ENCODE data around the gene ELK3.
A peak's percentile ranks its signal among the peaks of the same experiment; 100 is the strongest.

Gene ELK3

DNA sequence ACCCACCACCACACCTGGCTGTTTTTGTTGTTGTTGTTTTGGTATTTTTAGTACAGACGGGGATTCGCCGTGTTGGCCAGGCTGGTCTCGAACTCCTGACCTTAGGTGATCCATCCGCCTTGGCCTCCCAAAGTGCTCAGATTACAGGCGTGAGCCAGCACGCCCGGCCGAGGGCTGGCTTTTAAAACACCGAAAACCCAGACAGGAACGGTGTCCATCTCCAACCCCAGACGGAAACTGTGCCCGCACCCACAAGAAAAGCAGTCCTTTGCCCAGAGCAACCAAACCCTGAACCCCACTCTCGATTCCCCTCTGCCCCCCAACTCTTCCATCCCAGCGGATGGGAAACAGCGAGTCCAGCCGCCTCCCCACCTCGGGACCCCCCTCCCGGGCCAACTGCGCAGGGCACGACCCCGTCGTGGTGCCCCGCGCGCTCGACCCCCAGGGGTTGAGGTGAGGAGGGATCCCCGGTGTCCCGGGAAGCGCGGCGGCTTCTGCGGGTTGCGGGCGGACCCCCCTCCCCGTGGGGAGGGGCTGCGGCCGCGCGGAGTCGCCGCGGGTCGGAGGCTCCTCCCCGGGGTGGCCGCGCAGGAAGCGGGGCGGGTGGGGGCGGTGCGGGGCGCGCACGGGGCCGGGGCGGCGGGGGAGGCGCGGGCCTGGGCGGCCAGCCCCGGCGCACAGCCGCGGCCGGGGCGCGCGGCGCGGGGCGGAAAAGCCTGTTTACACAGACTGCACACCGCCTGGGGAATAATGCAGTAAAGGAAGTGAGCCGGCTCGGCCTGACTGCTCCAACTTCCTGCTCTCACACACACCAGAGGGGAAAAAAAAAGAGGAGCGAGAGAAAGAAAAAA lies at the start of gene ELK3:
Gene ELK3, plus strand, starts transcription at position 651 of the 851 bp plus-strand sequence.
- in situ Hi-C loops (cut with MboI; ENCODE audit: low sequenced_read_pairs, unreplicated experiment): no loop called here

DNA sequence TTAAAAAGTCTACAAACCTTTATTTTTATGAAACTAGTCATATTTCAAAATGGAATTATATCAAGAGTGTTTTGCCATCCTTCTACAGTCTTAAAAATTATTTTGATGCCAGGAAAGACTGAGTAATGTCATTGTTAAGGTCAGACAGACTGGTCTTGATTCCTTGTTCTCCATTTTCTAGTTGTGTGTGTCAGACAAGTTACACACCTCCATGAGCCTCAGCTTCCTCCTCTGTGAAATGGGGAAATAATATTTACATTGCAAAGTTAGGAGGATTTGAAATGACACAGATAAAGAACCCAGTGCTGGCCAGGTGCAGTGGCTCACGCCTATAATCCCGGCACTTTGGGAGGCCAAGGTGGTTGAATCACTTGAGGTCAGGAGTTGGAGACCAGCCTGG lies 47.4 kb upstream of the ELK3 start:
- in situ Hi-C loops (cut with MboI; ENCODE audit: low sequenced_read_pairs, unreplicated experiment): no loop called here
- TF ChIP-seq, protein P1, sequence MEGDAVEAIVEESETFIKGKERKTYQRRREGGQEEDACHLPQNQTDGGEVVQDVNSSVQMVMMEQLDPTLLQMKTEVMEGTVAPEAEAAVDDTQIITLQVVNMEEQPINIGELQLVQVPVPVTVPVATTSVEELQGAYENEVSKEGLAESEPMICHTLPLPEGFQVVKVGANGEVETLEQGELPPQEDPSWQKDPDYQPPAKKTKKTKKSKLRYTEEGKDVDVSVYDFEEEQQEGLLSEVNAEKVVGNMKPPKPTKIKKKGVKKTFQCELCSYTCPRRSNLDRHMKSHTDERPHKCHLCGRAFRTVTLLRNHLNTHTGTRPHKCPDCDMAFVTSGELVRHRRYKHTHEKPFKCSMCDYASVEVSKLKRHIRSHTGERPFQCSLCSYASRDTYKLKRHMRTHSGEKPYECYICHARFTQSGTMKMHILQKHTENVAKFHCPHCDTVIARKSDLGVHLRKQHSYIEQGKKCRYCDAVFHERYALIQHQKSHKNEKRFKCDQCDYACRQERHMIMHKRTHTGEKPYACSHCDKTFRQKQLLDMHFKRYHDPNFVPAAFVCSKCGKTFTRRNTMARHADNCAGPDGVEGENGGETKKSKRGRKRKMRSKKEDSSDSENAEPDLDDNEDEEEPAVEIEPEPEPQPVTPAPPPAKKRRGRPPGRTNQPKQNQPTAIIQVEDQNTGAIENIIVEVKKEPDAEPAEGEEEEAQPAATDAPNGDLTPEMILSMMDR (IDR thresholded peaks at IDR 0.05; ENCODE audit: borderline replicate concordance, control extremely low read depth, extremely low read depth, insufficient read depth, missing control alignments): no peak
- DNase-seq (ENCODE audit: low spot score): no peak

More for the DNA sequence above, at the start of gene ELK3:
- TF ChIP-seq, protein P1 (IDR thresholded peaks at IDR 0.05; ENCODE audit: borderline replicate concordance, control extremely low read depth, extremely low read depth, insufficient read depth, missing control alignments): no peak
- peak; percentile 77 for DNase-seq (ENCODE audit: low spot score)

DNA sequence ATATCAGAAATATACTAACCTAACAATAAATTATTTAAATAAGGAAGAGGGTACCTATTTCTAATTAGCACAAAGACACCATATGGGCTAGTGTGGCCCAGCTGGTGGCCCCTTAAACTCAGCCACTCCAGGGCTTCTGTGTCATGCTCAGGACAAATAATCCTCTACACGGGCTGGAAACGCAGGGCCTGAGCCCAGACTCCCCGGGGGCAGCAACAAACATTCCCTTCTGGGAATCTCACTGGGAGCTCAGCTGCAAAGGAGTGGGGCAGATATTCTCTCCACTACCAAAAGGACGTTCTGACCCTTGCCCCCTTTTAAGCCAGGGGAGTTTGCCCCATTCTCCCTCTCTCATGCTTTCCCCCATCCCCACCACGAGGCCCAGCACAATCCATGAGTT lies 43.7 kb upstream of the ELK3 start:
- in situ Hi-C loops (cut with MboI; ENCODE audit: low sequenced_read_pairs, unreplicated experiment): no loop called here
- DNase-seq (ENCODE audit: low spot score): no peak

DNA sequence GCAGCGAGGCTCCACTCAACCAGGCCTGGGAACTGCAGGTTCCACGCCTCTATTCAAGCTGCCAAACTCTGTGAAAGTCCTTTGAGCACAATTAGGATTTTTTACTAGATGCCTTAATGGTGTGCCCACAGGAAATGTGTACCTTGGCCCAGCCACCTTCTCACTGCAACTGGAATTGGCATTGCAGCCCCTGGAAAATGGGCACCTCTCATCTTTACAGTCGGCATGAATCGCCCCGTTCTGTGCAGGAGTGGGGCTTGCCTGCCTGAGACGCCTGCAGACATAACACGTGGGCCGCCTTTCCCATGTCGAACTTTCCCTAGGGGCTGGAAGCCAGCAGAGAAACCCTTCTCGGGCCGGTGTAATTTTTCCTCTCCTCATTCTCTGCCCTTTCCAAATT lies 42.0 kb upstream of the ELK3 start:
- in situ Hi-C loops (cut with MboI; ENCODE audit: low sequenced_read_pairs, unreplicated experiment): no loop called here

More for the DNA sequence above, 43.7 kb upstream of the ELK3 start:
- TF ChIP-seq, protein P1 (IDR thresholded peaks at IDR 0.05; ENCODE audit: borderline replicate concordance, control extremely low read depth, extremely low read depth, insufficient read depth, missing control alignments): no peak

DNA sequence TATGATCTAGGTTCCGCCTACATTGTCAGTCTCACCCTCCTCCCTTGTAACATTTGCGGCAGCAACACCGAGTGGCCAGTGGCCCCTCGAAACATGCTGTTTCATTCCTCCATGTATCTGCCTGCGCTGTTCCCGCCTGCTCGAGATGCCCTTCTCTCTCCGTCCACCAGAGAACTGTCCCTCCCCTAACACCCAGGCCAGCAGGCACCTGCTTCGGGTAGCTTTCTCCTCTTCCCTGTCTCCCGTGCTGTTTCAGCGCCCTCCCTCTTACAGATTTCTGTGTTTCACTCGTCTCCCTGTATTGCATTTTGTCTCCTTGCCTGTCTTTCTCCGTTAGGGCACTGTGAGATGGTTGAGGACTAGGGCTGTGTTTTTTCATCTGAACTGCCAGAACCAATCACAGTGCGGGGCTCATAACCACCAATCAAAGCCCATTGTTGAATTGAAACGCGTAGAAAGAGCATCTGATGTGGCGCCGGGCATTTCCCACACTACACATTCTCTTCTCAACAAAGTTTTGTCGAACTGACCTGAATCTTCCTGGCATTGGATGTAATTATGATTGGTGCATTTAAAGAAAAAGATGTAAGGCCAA lies 40.9 kb upstream of the ELK3 start:
- DNase-seq (ENCODE audit: low spot score): no peak
- TF ChIP-seq, protein P1 (IDR thresholded peaks at IDR 0.05; ENCODE audit: borderline replicate concordance, control extremely low read depth, extremely low read depth, insufficient read depth, missing control alignments): no peak
- in situ Hi-C loops (cut with MboI; ENCODE audit: low sequenced_read_pairs, unreplicated experiment): no loop called here

More for the DNA sequence above, 42.0 kb upstream of the ELK3 start:
- DNase-seq (ENCODE audit: low spot score): no peak
- TF ChIP-seq, protein P1 (IDR thresholded peaks at IDR 0.05; ENCODE audit: borderline replicate concordance, control extremely low read depth, extremely low read depth, insufficient read depth, missing control alignments): no peak

DNA sequence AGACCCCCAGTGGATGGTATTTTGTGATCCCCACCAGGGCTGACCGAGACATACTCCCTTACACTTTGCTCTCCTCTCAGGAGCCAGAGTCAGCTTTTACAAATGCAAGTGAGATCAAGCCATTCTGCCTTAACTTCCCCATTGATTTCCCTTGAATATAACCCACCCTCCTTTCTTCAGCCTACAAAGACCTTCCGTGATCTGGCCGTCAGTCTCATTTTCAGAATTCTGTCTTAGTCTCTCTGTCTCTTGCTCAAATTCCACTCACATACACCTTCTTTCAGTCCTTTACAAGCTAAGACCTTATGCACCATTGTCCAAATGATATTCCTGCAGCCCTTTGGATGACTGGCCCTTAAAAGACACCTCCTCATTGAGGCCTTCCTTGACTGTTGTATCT lies 39.0 kb upstream of the ELK3 start:
- no peak for DNase-seq (ENCODE audit: low spot score)
- in situ Hi-C loops (cut with MboI; ENCODE audit: low sequenced_read_pairs, unreplicated experiment): no loop called here
- TF ChIP-seq, protein P1 (IDR thresholded peaks at IDR 0.05; ENCODE audit: borderline replicate concordance, control extremely low read depth, extremely low read depth, insufficient read depth, missing control alignments): no peak
